NCI-H146 treated with DMSO at 0.1 percent for 48 hours (cell line): Measurements from ENCODE around the gene IRF2BP2.

Source experiments
- DNase-seq: peaks from one replicate; lab custom pipeline; 2025; ENCODE audit not compliant: unreplicated experiment; lab: John Stamatoyannopoulos, UW

IRF2BP2 gene

DNA sequence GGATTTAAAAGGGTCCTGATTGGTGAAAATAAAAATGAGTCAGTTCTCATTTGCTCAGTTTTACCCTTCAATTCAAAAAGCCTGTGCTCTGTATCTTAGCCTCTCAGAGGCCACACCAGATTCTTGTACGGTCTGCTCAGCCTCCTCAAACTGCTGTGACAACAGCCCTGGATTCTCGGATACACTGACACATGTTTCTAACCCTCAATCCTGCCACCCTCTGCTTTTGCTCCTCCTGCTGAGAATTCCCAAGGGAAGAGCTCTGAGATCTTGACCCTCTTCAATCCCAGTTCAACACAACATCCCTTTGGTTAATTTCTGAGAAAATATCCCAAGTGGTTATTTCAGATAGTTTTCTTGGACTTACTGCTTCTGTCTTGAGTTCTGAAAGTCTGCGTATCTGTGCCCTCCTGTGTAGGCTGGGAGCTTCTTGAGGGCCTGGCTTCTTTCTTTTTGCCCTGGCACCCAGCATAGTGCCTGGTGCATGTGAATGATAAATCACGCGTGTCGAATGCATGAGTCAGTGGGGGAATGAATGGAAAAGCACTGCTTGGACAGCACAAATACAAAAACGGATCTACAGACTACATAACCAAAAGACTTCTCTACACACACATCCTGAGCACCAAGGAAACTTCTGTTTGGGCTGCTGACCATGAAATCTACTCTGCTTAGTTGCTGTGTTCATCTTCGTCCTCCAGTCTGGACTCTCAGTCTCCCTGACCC lies 24.5 kb downstream of the IRF2BP2 start:
- DNase-seq = no peak

- DNase-seq = peak; percentile 29
Measured at GRCh38 chr1:234584926-234585325, 25.1 kb downstream of the IRF2BP2 start.

DNA sequence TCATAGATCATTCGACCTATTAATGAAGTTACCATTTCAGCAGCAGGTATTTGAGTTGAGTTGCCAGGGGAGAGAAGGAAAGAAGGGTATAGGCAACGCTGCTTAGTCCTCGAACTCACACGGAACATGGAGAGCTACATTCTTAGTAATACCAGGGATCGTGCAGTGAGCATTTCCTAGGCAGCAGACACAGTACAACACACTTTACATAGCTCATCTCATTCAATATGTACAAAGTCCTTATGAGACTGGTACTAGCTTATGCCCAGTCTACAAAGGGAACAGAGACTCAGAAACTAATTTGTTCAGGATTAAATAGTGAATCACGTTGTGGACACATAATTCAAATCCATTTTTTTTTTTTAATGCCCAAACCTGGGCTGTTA lies 25.6 kb downstream of the IRF2BP2 start:
- no peak for DNase-seq

GRCh38 chr1:234583755-234584419 lies 26.1 kb downstream of the IRF2BP2 start:
- DNase-seq = no peak

DNA sequence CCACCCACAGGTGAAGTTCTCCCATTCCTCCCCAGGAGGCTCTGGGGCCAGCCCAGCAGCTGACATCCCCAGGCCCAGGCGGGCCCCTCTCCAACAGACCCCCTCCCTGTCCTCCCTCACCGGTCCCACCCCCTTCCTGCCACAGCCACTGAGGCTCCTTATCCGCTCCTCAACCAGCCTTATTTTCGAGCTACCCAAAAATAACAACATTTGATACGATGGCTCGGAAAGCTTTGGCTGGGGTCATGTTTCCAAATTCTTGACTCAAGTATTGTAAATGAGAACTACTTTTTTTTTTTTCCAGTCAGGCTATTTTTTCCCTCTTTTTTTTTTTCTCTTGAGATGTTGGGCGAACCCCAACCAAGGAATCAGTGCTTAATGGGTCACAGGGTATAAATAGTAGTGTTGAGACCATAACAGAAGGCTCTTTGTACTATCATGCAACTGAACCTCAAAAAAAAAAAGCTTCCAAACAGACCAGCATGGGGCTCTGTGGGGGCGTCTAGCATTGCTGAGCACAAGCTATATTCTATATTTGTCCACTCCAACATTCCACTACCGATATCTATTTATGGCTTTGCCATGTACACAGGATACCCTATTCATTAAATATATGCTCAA lies 27.2 kb downstream of the IRF2BP2 start:
- DNase-seq = no peak

DNA sequence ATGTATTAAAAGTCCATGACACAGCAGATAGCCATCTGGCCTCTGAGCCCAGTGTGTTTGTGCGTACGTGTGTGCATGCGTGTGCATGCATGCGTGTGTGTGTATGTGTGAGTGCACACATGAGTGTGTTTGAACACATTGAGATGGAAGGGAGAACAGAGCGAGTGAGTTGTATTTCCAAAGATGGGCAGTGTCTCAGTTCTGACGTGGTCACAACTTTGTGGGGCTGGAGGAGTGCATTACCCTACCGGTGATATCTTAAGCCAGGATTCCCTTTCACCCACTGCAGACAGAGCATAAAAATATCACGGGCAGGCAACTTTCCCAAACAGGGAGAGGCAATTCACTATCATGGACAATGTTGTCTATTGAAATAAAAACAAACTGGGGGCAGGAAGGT lies 27.8 kb downstream of the IRF2BP2 start:
- DNase-seq = no peak

GRCh38 chr1:234581063-234581714 lies 28.8 kb downstream of the IRF2BP2 start:
- no peak for DNase-seq

- no peak for DNase-seq
Measured at GRCh38 chr1:234579967-234580366, 30.0 kb downstream of the IRF2BP2 start.

GRCh38 chr1:234578735-234579134 lies 31.2 kb downstream of the IRF2BP2 start:
- no peak for DNase-seq

- DNase-seq = no peak
Measured at GRCh38 chr1:234578087-234578486, 31.9 kb downstream of the IRF2BP2 start.

DNA sequence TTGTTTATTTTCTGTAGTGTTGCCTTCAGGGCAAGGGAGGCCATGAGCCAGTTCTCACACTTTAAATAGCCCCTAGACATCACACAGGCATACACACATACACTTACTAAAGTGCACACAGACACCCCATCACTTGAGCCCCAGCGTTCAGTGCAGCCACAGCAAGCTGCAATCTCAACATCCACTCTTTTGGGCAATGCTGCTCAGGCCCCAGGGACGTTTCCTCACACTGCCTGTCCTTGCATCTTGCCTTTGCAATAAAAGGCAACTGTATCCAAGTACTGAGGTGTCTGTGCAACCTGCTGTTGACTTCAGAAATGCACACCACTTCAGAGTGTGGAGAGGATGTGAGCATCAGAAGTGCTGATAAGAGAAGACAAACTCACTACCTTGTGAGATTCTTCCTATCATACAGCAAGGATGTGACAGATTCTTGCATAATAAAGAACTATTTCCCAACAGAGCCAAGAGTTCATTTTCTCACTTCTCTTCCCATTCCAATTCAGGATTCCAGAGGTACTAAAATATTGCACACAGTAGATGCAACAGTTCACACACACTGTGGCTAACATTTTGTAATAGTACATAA lies 36.2 kb downstream of the IRF2BP2 start:
- DNase-seq = no peak

GRCh38 chr1:234572966-234573365 lies 37.0 kb downstream of the IRF2BP2 start:
- DNase-seq = no peak

- DNase-seq = no peak
Measured at GRCh38 chr1:234571702-234572101, 38.3 kb downstream of the IRF2BP2 start.

DNA sequence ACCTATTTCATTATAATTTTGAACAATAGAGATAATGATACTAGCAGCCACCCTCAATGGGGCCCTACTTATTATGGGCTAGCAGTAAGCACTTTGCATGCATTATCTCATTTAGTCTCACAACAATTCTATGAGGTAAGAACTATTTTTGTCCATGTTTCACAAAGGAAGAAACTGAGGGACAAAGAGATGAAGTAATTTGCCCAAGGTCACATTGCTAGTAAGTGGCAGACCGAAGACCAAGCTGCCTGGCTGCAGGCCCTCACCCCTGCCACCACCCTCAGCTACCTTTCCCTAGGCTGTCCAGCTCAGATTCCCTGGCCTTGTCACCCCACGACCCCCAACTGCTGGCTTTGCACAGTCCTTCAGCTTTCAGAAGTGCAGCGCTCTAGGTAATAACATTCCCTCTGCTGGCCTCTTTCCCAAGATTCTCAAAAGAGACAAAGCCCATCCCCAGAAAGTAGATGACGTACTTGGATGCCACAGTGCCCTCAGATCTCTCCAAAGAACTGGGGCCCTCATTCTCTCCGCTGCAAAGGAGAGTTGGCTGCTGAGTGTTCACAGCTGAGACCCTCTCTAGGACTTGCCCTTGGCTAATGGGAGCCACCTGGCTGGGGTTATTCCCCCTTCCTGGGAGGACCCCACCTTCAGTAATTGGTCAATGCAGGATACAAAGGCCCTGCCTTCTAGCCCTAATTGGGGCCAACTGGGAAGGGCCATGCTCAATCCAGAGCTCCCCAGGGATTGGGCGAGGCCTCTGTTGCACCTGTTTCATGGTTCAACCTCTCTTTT lies 39.5 kb downstream of the IRF2BP2 start:
- peak; percentile 6 for DNase-seq

GRCh38 chr1:234568345-234568744 lies 41.6 kb downstream of the IRF2BP2 start:
- no peak for DNase-seq

GRCh38 chr1:234565132-234565531 lies 44.8 kb downstream of the IRF2BP2 start:
- no peak for DNase-seq

- peak; percentile 18 for DNase-seq
Measured at GRCh38 chr1:234564035-234565029, 45.6 kb downstream of the IRF2BP2 start.

- DNase-seq = no peak
Measured at GRCh38 chr1:234562334-234562733, 47.6 kb downstream of the IRF2BP2 start.

DNA sequence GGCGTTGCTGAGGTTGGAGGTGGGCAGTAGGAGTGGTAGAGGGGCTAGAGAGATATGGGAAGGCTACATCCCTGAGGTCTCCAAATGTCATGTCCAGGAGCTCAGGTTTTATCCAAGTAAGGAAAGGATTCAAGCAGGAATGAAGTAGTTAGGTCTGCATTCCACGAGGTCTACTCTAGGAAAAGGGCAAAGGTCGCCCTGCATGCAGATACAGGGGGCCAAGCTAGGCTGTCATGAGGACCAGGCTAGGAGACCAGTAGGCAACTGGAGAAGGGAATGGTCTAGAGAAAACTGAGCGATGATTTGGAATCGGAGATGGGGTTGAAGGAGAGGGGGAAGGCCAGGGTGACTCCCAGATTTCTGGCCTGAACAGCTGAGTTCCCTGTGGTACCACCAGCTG lies 48.7 kb downstream of the IRF2BP2 start:
- DNase-seq = no peak
